Epidermal melanocyte (primary cell): ENCODE results near the gene GPR161.

Source experiments
- DNase-seq: peaks from one replicate; pipeline ENCODE4 v3.0.0; 2011; ENCODE audit warnings: low spot score; ENCODE audit not compliant: insufficient read length

Gene GPR161

GRCh38 chr1:168148916-168149315 lies 12.2 kb upstream of the GPR161 start:
- DNase-seq = no peak

GRCh38 chr1:168146626-168147025 lies 9.9 kb upstream of the GPR161 start:
- no peak for DNase-seq

- DNase-seq = no peak
These were observed 9.4 kb upstream of the GPR161 start for GRCh38 chr1:168146160-168146539.

- DNase-seq = peak; percentile 92
These were observed 8.7 kb upstream of the GPR161 start for GRCh38 chr1:168145184-168146159.

GRCh38 chr1:168141871-168142385 lies 5.2 kb upstream of the GPR161 start:
- DNase-seq = no peak

GRCh38 chr1:168139070-168139469 lies 2.3 kb upstream of the GPR161 start:
- no peak for DNase-seq

GRCh38 chr1:168138134-168138533 lies 1.4 kb upstream of the GPR161 start:
- DNase-seq = no peak

- no peak for DNase-seq
These were observed 738 bp upstream of the GPR161 start for GRCh38 chr1:168137515-168137821.

GRCh38 chr1:168135921-168136708 lies 615 bp downstream of the GPR161 start:
- DNase-seq = no peak

- DNase-seq = no peak
These were observed 1.4 kb downstream of the GPR161 start for GRCh38 chr1:168135116-168135920.

- no peak for DNase-seq
These were observed 2.1 kb downstream of the GPR161 start for GRCh38 chr1:168134642-168135041.

- DNase-seq = no peak
These were observed 2.6 kb downstream of the GPR161 start for GRCh38 chr1:168134132-168134531.

GRCh38 chr1:168129933-168130332 lies 6.8 kb downstream of the GPR161 start:
- DNase-seq = no peak

- DNase-seq = no peak
These were observed 9.2 kb downstream of the GPR161 start for GRCh38 chr1:168127503-168127902.

GRCh38 chr1:168125051-168125450 lies 11.7 kb downstream of the GPR161 start:
- DNase-seq = no peak

- DNase-seq = peak; percentile 55
These were observed 15.2 kb downstream of the GPR161 start for GRCh38 chr1:168121401-168122011.

- no peak for DNase-seq
These were observed 17.0 kb downstream of the GPR161 start for GRCh38 chr1:168119750-168120149.

- no peak for DNase-seq
These were observed 20.4 kb downstream of the GPR161 start for GRCh38 chr1:168116327-168116799.

GRCh38 chr1:168114845-168115244 lies 21.9 kb downstream of the GPR161 start:
- DNase-seq = no peak

- peak; percentile 56 for DNase-seq
These were observed 23.9 kb downstream of the GPR161 start for GRCh38 chr1:168112673-168113305.
